Body of pancreas (tissue), 4 donors: ENCODE data around the gene PLCB2. TPM values are rescaled to one million over a fixed set of nuclear protein-coding genes. Genes with fewer than 3 reads are reported as not detected.
A peak's percentile ranks its signal among the peaks of the same experiment; 100 is the strongest.

Source experiments
- ATAC-seq: fragments of 150-250 bp; one replicate; pipeline ENCODE4 v1.9.1; 2016
- DNase-seq, 4 donors: peaks; one replicate each; pipeline ENCODE4 v3.0.0-alpha.2; 2019
- H3K27ac ChIP-seq, 4 donors: fragments of 200-600 bp; sonication (generic); 1 replicate in 3 of 4; 2 replicates in 1 of 4; pipeline versions ENCODE4 v1.5.1 to v1.6.1; 2016 to 2019; ENCODE audit warnings: mild to moderate bottlenecking in 1 of 4, mixed read lengths in 1 of 4, moderate library complexity in 1 of 4
- H3K27me3 ChIP-seq, 2 donors: fragments of 200-600 bp; sonication (generic); one replicate each; pipeline ENCODE4 v1.6.0; 2016; ENCODE audit warnings: mild to moderate bottlenecking in 1 of 2
- H3K36me3 ChIP-seq, 2 donors: fragments of 200-600 bp; sonication (generic); replicated peaks in 1 of 2; 2 replicates each; pipeline ENCODE4 v1.5.1; 2016; ENCODE audit warnings: low read depth in 2 of 2; ENCODE audit not compliant: insufficient read depth in 1 of 2
- H3K4me1 ChIP-seq: fragments of 200-600 bp; sonication (generic); one replicate; pipeline ENCODE4 v1.6.0; 2016
- H3K4me3 ChIP-seq, 2 donors: fragments of 200-600 bp; sonication (generic); 1 replicate in 1 of 2; 2 replicates in 1 of 2; pipeline ENCODE4 v1.5.1; 2016 to 2019
- H3K9me3 ChIP-seq, 3 donors: fragments of 200-600 bp; sonication (generic); 1 replicate in 2 of 3; 2 replicates in 1 of 3; pipeline ENCODE4 v1.5.1; 2016
- CTCF ChIP-seq, 7 experiments: fragments of 450-650 bp in 4 of 7; fragments of 200-600 bp in 3 of 7; sonication (generic) in 3 of 7; IDR thresholded peaks; one replicate each; pipeline ENCODE4 v1.5.1; 2016 to 2019; ENCODE audit warnings: antibody characterized with exemption in 7 of 7
- POLR2A ChIP-seq, 3 donors: fragments of 450-650 bp; IDR thresholded peaks; one replicate each; pipeline ENCODE4 v1.6.1; 2016; ENCODE audit warnings: antibody characterized with exemption in 3 of 3, mild to moderate bottlenecking in 2 of 3
- WGBS, 2 donors: methylation state at CpG; one replicate each; pipeline ENCODE4 v1.1.5; 2017; 5-methylcytosine and 5-hydroxymethylcytosine counted together
- intact Hi-C: fragments of 100-400 bp; cut with DNase I; formaldehyde crosslinking; loops from one replicate; pipeline ENCODE4 v1.15.1; 2023
- total RNA-seq, 2 donors: library from RNA; depleted of rRNA; stranded (reverse); fragments of >200 nt; gene quantifications; one replicate each; pipeline ENCODE4 v1.1.0, GENCODE V29; 2016

The PLCB2 gene
- total RNA-seq, 2 donors from 2014 or later, result 3.1 to 4.6 TPM

DNA sequence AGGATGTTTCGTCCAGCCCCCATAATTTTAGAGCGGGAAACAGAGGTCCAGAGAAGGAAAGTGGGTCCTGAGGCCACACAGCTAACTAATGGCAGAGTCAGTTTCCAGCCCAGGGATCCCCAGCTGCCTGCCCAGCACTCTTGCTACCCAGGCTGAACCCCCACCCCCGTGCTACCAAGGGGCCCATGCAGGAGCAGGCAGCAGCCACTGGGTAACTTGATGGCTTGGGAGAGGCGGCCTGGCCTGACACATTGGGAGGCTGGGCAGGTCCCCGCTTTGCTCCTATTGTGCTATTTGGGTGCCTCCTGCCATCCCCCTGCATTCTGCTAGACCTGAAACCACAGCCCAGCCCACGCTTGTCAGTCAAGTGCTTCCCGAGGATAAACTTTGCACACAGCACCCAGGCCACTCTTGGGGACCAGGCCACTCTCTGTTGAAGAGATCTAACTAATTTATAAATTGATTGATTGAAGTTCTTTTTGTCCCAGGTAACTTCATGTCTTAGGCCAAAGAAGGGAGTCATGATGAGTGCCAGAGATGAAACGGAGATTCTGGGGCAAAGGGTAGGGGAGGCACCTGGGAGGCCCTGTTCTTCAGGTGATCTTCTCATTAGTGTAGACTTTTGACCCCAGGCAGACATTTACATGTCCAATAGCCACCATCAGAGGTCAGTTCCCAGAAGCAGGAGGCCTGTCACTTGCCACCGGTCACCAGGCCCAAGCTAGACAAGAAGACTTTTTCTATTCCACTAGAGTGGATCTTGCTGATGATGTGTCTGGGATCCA is 61.9 kb downstream of the PLCB2 start:
- Histone ChIP-seq H3K9me3 (no peaks in the 10 kb centered on the region), H3K27ac (peak overlapping the region in 1 of 4 donors; percentile 24), H3K4me1 (peaks cover 10% of the 10 kb centered on the region), H3K27me3 (no peaks in the 10 kb centered on the region), H3K36me3 (no peaks in the 10 kb centered on the region), H3K4me3 (no peak overlapping the region)
- TF ChIP-seq CTCF (IDR thresholded peaks at IDR 0.05) (no peak), POLR2A (IDR thresholded peaks at IDR 0.05) (no peak)
- ATAC-seq (no peak), DNase-seq (peak in 1 of 4 donors; percentile 2)
- 82 to 88% methylated on average over 6 to 9 of the region's 9 CpGs for WGBS, 2 donors
- intact Hi-C loops, result no loop called here

DNA sequence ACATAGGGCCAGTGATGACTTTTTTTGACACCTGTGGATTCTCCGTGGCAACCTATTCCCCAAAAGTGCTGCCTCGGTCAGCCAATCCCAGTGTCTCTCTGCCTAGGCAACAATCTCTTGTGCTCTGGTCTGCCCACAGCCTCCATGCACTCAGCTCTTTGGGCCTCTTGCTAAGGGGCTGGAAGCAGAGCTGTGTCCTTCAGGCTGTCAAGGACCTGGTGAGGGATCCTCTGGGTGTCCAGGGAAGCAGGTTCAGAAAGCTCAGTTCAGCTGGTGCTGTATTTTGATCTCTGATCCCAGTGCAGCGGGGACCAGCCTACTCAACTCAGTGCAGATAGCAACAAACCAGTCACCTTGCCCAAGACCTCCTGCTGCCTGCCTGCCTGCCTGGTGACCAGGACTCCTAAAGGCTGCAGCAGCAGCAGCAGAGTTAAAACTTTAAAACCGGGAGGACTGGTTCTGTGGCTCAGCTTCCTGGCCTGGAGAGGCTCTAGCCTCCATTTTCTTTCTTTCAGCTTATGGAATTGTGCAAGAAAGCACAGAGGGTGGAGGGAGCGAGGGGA is 62.7 kb downstream of the PLCB2 start:
- no peaks in the 10 kb centered on the region for H3K27me3 ChIP-seq
- H3K36me3 ChIP-seq, result no peaks in the 10 kb centered on the region
- ATAC-seq (peak; percentile 63), DNase-seq (peak in 3 of 4 donors; percentile 16 to 56 (median 35))
- H3K9me3 ChIP-seq, result no peaks in the 10 kb centered on the region
- intact Hi-C loops, result no loop called here
- peaks cover 10% of the 10 kb centered on the region for H3K4me1 ChIP-seq
- WGBS, 2 donors, result 55 to 62% methylated on average over 5 of the region's 5 CpGs
- peak overlapping the region in 2 of 4 donors; percentile 24 to 41 for H3K27ac ChIP-seq
- H3K4me3 ChIP-seq, result no peak overlapping the region
- no peak for TF ChIP-seq CTCF (IDR thresholded peaks at IDR 0.05)
- no peak for TF ChIP-seq POLR2A (IDR thresholded peaks at IDR 0.05)

- Histone ChIP-seq H3K36me3 (no peaks in the 10 kb centered on the region), H3K4me1 (peaks cover 22% of the 10 kb centered on the region), H3K9me3 (no peaks in the 10 kb centered on the region), H3K27me3 (no peaks in the 10 kb centered on the region), H3K4me3 (no peak overlapping the region), H3K27ac (no peak overlapping the region)
- intact Hi-C loops, result no loop called here
- no peak for ATAC-seq
- no peak for DNase-seq
- TF ChIP-seq CTCF (IDR thresholded peaks at IDR 0.05) (no peak), POLR2A (IDR thresholded peaks at IDR 0.05) (no peak)
- 67 to 85% methylated on average over 9 of the region's 9 CpGs for WGBS, 2 donors
These were observed 64.5 kb downstream of the PLCB2 start for GRCh38 chr15:40243126-40243810.

- Histone ChIP-seq H3K27me3 (no peaks in the 10 kb centered on the region), H3K27ac (no peak overlapping the region), H3K4me1 (peaks cover 22% of the 10 kb centered on the region), H3K36me3 (no peaks in the 10 kb centered on the region), H3K9me3 (no peaks in the 10 kb centered on the region), H3K4me3 (no peak overlapping the region)
- WGBS, 2 donors, result 89 to 96% methylated on average over 5 of the region's 5 CpGs
- DNase-seq, result peak in 1 of 4 donors; percentile 2
- no peak for ATAC-seq
- TF ChIP-seq CTCF (IDR thresholded peaks at IDR 0.05) (no peak), POLR2A (IDR thresholded peaks at IDR 0.05) (no peak)
- intact Hi-C loops, result no loop called here
These were observed 65.1 kb downstream of the PLCB2 start for GRCh38 chr15:40242601-40243000.
